Thyroid gland (tissue), 4 donors: ENCODE measurements around the gene BLVRB. TPM values are rescaled to one million over a fixed set of nuclear protein-coding genes. Genes with fewer than 3 reads are reported as not detected.

ENCODE experiments used
- DNase-seq, 2 donors: peaks; one replicate each; pipeline ENCODE4 v3.0.0-alpha.2; 2019
- H3K27ac ChIP-seq, 3 donors: fragments of 200-600 bp; sonication (generic); 1 replicate in 2 of 3; 2 replicates in 1 of 3; pipeline ENCODE4 v1.5.1; 2016 to 2019; ENCODE audit warnings: mild to moderate bottlenecking in 1 of 3, moderate library complexity in 1 of 3
- H3K27me3 ChIP-seq: fragments of 200-600 bp; sonication (generic); one replicate; pipeline ENCODE4 v1.5.1; 2019
- H3K36me3 ChIP-seq, 2 donors: fragments of 200-600 bp; sonication (generic); one replicate each; pipeline ENCODE4 v1.5.1; 2016 to 2019
- H3K4me1 ChIP-seq, 2 donors: fragments of 200-600 bp; sonication (generic); one replicate each; pipeline ENCODE4 v1.5.1; 2017 to 2019
- H3K4me3 ChIP-seq, 3 donors: fragments of 200-600 bp; sonication (generic); replicated peaks in 1 of 3; 1 replicate in 2 of 3; 2 replicates in 1 of 3; pipeline ENCODE4 v1.5.1; 2016; ENCODE audit warnings: mild to moderate bottlenecking in 1 of 3
- H3K9me3 ChIP-seq: fragments of 200-600 bp; sonication (generic); one replicate; pipeline ENCODE4 v1.5.1; 2017
- POLR2A ChIP-seq, 2 donors: fragments of 450-650 bp; IDR thresholded peaks; one replicate each; pipeline ENCODE4 v1.6.1; 2017; ENCODE audit warnings: antibody characterized with exemption in 2 of 2, mild to moderate bottlenecking in 2 of 2, moderate library complexity in 1 of 2
- WGBS, 2 donors: methylation state at CpG; one replicate each; pipeline ENCODE4 v1.1.5; 2017; 5-methylcytosine and 5-hydroxymethylcytosine counted together
- intact Hi-C: fragments of 100-400 bp; cut with DNase I; formaldehyde crosslinking; loops from one replicate; pipeline ENCODE4 v1.15.1; 2023
- total RNA-seq, 4 donors: library from RNA; depleted of rRNA; stranded (reverse); fragments of >200 nt; gene quantifications; one replicate each; pipeline ENCODE4 v1.2.3, GENCODE V29; 2016
- TF ChIP-seq, protein P1 (sequence below), 6 experiments: fragments of 200-600 bp in 3 of 6; fragments of 450-650 bp in 3 of 6; sonication (generic) in 3 of 6; IDR thresholded peaks; one replicate each; pipeline ENCODE4 v1.5.1; 2016 to 2019; ENCODE audit warnings: antibody characterized with exemption in 6 of 6, mild to moderate bottlenecking in 2 of 6, inconsistent platforms in 1 of 6, moderate library complexity in 1 of 6

Gene BLVRB
- total RNA-seq, 4 donors from 2014 or later = 111 to 238 (median 205) TPM

DNA sequence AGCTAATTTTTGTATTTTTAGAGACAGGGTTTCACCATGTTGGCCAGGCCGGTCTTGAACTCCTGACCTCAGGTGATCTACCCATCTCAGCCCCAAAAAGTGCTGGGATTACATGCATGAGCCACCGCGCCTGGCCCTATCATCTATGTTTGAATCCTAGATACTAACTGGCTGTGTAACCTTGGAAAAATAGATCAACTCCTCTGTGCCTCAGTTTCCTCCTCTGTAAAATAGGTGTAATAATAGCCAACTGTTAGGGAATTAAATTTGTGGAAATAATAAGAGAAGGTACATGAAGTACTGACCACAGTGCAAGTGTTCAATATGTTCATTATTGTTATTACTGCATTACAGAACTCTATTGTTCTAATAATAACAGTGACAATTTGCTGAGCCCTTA, 5.6 kb upstream of the BLVRB start:
- no peak for TF ChIP-seq POLR2A (IDR thresholded peaks at IDR 0.05)
- TF ChIP-seq, protein P1, sequence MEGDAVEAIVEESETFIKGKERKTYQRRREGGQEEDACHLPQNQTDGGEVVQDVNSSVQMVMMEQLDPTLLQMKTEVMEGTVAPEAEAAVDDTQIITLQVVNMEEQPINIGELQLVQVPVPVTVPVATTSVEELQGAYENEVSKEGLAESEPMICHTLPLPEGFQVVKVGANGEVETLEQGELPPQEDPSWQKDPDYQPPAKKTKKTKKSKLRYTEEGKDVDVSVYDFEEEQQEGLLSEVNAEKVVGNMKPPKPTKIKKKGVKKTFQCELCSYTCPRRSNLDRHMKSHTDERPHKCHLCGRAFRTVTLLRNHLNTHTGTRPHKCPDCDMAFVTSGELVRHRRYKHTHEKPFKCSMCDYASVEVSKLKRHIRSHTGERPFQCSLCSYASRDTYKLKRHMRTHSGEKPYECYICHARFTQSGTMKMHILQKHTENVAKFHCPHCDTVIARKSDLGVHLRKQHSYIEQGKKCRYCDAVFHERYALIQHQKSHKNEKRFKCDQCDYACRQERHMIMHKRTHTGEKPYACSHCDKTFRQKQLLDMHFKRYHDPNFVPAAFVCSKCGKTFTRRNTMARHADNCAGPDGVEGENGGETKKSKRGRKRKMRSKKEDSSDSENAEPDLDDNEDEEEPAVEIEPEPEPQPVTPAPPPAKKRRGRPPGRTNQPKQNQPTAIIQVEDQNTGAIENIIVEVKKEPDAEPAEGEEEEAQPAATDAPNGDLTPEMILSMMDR (IDR thresholded peaks at IDR 0.05) = no peak
- no peak for DNase-seq
- Histone ChIP-seq H3K4me1 (peaks cover 9 to 13% of the 10 kb centered on the region in 2 donors), H3K4me3 (no peak overlapping the region), H3K36me3 (no peaks in the 10 kb centered on the region), H3K27ac (no peak overlapping the region), H3K27me3 (no peaks in the 10 kb centered on the region), H3K9me3 (no peaks in the 10 kb centered on the region)
- 95 to 98% methylated on average over 3 of the region's 3 CpGs for WGBS, 2 donors
- intact Hi-C loops = no loop called here

DNA sequence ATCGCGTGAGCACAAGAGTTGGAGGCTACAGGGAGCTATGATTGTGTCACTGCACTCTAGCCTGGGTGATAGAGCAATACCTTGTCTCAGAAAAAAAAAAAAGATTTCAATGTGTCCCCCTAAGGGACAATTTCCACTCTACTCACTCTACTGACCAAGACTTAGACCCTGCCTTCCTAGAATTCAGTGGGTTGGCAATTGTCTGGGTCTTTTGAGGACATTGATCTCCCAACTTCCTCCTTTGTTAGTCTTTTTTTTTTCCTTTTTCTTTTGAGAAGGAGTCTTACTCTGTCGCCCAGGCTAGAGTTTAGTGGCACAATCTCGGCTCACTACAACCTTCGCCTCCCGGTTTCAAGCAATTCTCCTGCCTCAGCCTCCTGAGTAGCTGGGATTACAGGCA, 3.5 kb upstream of the BLVRB start:
- Histone ChIP-seq H3K27me3 (no peaks in the 10 kb centered on the region), H3K9me3 (no peaks in the 10 kb centered on the region), H3K4me1 (peaks cover 18 to 25% of the 10 kb centered on the region in 2 donors), H3K36me3 (no peaks in the 10 kb centered on the region), H3K27ac (no peak overlapping the region), H3K4me3 (no peak overlapping the region)
- intact Hi-C loops = loop anchor here (10.0 kb wide), 2 partner anchors 56 to 126 kb away; no protein-coding TSS in a partner anchor
- 94 to 96% methylated on average over 6 of the region's 6 CpGs for WGBS, 2 donors
- TF ChIP-seq, protein P1 (IDR thresholded peaks at IDR 0.05) = no peak
- no peak for TF ChIP-seq POLR2A (IDR thresholded peaks at IDR 0.05)
- no peak for DNase-seq

DNA sequence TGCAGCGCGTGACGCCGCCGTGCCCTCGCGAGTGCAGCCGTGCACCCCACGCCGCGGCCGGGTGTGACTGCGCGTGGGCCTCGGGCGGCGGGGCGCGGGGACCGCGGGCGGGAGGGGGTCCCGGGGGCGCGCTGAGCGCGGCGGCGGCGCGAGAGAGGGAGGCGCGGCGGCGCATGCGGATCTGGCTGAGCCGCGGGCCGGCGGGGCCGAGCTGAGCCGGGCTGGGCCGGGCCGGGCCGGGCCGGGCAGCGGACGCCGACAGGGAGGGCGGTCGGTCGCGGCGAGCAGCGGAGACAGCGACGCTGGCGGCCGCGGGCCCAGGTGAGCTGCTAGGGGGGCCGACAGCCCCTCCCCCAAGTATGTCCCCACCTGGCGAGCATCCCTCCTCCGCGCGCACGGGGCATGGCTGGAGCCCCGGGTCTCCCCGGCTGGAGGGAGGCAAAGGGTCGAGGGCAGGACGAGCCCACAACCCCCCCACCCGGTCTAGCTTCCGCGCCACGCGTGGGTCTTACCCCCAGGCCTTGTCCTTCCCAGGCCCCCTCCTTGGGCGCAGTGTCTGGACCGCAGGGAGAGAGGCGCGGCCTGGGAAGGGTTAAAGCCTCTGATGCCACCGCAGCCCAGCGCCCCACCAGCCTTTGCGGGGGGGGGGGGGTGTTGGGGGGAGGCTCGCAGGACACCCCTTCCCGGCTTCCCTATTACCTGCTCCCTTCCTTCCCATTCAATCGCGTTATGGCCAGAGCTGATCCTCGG, 1.6 kb upstream of the BLVRB start, which contains the start of gene SPTBN4:
TSS of gene SPTBN4 (plus strand) at position 17 of the 750 bp plus-strand sequence. CDS start 5,621 bp downstream, outside the sequence.
- Histone ChIP-seq H3K4me1 (peaks cover 18 to 31% of the 10 kb centered on the region in 2 donors), H3K27me3 (no peaks in the 10 kb centered on the region), H3K36me3 (no peaks in the 10 kb centered on the region), H3K9me3 (no peaks in the 10 kb centered on the region), H3K4me3 (peak within 1 kb of the TSS in 1 of 3 donors; percentile 30), H3K27ac (peak within 1 kb of the TSS in 1 of 3 donors; percentile 94)
- WGBS, 2 donors = 24 to 64% methylated on average over 4 to 9 of the region's 87 CpGs
- intact Hi-C loops = loop anchor here (10.0 kb wide), 2 partner anchors 58 to 128 kb away; no protein-coding TSS in a partner anchor
- TF ChIP-seq, protein P1 (IDR thresholded peaks at IDR 0.05) = no peak
- TF ChIP-seq POLR2A (IDR thresholded peaks at IDR 0.05) = no peak
- DNase-seq = no peak

DNA sequence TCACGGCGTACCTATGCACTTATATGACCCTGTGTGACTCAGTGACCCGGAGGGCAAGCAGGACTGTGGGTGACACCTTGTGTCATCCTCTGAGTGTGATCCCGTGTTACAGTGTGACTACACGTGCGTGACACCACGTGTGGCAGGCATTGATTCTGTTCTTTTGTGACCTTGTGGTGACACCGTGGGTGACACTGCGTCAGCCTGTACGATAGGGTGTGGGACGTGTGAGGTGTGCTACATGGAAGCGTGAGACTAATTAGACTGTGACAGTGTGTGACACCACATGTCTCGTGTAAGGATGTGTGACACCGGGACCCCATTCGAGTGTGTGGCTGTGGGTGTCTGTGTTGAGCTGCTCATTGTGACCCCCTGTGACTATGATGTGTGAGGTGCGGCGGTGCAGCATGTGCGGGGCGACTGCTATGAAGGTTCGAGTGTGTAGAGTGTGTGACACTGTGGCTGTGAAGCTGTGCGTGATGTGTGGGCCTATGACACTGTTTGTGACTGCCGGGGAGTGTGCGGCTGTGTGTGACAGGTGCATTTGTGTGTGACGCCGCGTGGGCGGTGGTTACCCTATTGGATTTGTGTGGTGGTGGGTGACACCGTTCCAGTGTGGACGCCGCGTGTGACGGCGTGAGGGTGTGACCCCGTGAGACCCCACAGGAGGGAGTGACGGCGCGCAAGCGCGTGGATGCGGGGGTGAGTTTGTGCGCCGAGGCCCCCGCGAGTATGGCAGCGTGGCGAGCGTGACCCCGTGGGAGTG, 857 bp upstream of the BLVRB start:
- peak overlapping the region in 1 of 3 donors; percentile 94 for H3K27ac ChIP-seq
- H3K4me1 ChIP-seq = peaks cover 18 to 31% of the 10 kb centered on the region in 2 donors
- intact Hi-C loops = loop anchor here (10.0 kb wide), 2 partner anchors 58 to 128 kb away; no protein-coding TSS in a partner anchor
- peak overlapping the region in 1 of 3 donors; percentile 30 for H3K4me3 ChIP-seq
- H3K36me3 ChIP-seq = no peaks in the 10 kb centered on the region
- H3K9me3 ChIP-seq = no peaks in the 10 kb centered on the region
- peak; percentile 48 to 56 for DNase-seq
- 22 to 27% methylated on average over 37 to 40 of the region's 48 CpGs for WGBS, 2 donors
- TF ChIP-seq POLR2A (IDR thresholded peaks at IDR 0.05) = no peak
- TF ChIP-seq, protein P1 (IDR thresholded peaks at IDR 0.05) = no peak
- H3K27me3 ChIP-seq = no peaks in the 10 kb centered on the region
